ENCODE measurements around the gene G2E3. TPM values are rescaled to one million over a fixed set of nuclear protein-coding genes. Genes with fewer than 3 reads are reported as not detected.

G2E3 gene
- total RNA-seq, 1 donor from 2014 or later = 135 TPM

DNA sequence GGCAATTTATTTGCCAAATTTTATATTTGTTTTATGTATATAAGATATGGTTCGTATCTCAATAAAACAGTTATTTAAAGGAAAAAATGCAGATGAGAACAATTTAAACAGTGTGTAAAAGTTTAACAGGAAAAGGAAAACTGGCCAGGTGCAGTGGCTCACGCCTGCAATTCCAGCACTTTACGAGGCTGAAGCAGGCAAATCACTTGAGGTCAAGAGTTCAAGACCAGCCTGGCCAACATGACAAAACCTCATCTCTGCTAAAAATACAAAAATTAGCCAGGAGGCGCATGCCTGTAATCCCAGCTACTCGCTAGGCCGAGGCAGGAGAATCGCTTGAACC is 22.3 kb downstream of the G2E3 start:
- H3K27ac Mint-ChIP-seq = no peak overlapping the region

DNA sequence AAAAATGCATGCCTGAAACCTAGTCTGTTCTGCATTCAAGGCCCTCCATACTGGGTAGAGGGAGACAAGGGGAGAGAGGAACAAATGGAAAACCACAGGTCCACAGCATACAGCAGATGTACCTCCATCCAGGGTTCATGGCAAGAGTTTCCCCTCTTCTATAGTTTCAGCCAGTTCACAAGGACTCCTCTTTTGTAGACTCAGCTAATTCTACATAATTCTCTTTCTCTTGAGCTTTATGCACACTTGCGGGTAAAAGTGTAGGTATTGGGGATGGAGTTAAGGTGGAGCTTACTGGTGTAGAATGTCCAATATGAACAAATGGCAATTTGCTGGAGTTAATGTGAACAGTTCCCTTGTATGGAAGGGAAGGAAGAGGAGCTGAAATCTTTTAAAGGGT is 23.4 kb downstream of the G2E3 start:
- no peak overlapping the region for H3K4me3 ChIP-seq
- TF ChIP-seq, protein P1, sequence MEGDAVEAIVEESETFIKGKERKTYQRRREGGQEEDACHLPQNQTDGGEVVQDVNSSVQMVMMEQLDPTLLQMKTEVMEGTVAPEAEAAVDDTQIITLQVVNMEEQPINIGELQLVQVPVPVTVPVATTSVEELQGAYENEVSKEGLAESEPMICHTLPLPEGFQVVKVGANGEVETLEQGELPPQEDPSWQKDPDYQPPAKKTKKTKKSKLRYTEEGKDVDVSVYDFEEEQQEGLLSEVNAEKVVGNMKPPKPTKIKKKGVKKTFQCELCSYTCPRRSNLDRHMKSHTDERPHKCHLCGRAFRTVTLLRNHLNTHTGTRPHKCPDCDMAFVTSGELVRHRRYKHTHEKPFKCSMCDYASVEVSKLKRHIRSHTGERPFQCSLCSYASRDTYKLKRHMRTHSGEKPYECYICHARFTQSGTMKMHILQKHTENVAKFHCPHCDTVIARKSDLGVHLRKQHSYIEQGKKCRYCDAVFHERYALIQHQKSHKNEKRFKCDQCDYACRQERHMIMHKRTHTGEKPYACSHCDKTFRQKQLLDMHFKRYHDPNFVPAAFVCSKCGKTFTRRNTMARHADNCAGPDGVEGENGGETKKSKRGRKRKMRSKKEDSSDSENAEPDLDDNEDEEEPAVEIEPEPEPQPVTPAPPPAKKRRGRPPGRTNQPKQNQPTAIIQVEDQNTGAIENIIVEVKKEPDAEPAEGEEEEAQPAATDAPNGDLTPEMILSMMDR (IDR thresholded peaks at IDR 0.05) = no peak
- no peak for TF ChIP-seq EZH2 (IDR thresholded peaks at IDR 0.05)
- no peak for TF ChIP-seq EZH2phosphoT487 (IDR thresholded peaks at IDR 0.05)
- no peak overlapping the region for H2AFZ ChIP-seq (replicated peaks)
- H3F3A ChIP-seq (ENCODE audit: low read depth) = no peaks in the 10 kb centered on the region
- no peak overlapping the region for H3K27ac ChIP-seq
- H3K4me1 ChIP-seq = no peaks in the 10 kb centered on the region
- no peak overlapping the region for H3K9ac ChIP-seq
- peaks cover 64% of the 10 kb centered on the region for H3K9me3 Mint-ChIP-seq
- no peaks in the 10 kb centered on the region for H3K4me1 Mint-ChIP-seq
- peaks cover 100% of the 10 kb centered on the region for H3K79me2 ChIP-seq (ENCODE audit: low read depth)
- DNase-seq (ENCODE audit: low spot score) = no peak
- peaks cover 14% of the 10 kb centered on the region for H3K36me3 ChIP-seq
- H3K9me3 ChIP-seq (ENCODE audit: low read depth) = peaks cover 7% of the 10 kb centered on the region
- no peaks in the 10 kb centered on the region for H3K27me3 ChIP-seq
- H3K27me3 Mint-ChIP-seq (ENCODE audit: insufficient read depth, low read depth) = peaks cover 2% of the 10 kb centered on the region
- H3K27ac Mint-ChIP-seq = no peak overlapping the region
- H3K36me3 Mint-ChIP-seq = peaks cover 63% of the 10 kb centered on the region
- H3K4me2 ChIP-seq = no peak overlapping the region
- H4K20me1 ChIP-seq (ENCODE audit: low read depth) = peaks cover 34% of the 10 kb centered on the region
- H3K4me3 Mint-ChIP-seq = no peak overlapping the region

More for the DNA sequence above, 22.3 kb downstream of the G2E3 start:
- H3K27ac ChIP-seq = no peak overlapping the region
- no peaks in the 10 kb centered on the region for H3F3A ChIP-seq (ENCODE audit: low read depth)
- H3K4me1 ChIP-seq = no peaks in the 10 kb centered on the region
- no peak overlapping the region for H3K4me2 ChIP-seq
- Mint-ChIP-seq H3K4me1 (no peaks in the 10 kb centered on the region), H3K36me3 (peaks cover 66% of the 10 kb centered on the region), H3K4me3 (no peak overlapping the region), H3K27me3 (ENCODE audit: insufficient read depth, low read depth) (peaks cover 2% of the 10 kb centered on the region), H3K9me3 (peaks cover 69% of the 10 kb centered on the region)
- H3K36me3 ChIP-seq = peaks cover 14% of the 10 kb centered on the region
- no peak overlapping the region for H3K4me3 ChIP-seq
- TF ChIP-seq, protein P1 (IDR thresholded peaks at IDR 0.05) = no peak
- no peak for TF ChIP-seq EZH2phosphoT487 (IDR thresholded peaks at IDR 0.05)
- TF ChIP-seq EZH2 (IDR thresholded peaks at IDR 0.05) = no peak
- DNase-seq (ENCODE audit: low spot score) = no peak
- no peaks in the 10 kb centered on the region for H3K27me3 ChIP-seq
- peaks cover 7% of the 10 kb centered on the region for H3K9me3 ChIP-seq (ENCODE audit: low read depth)
- no peak overlapping the region for H2AFZ ChIP-seq (replicated peaks)
- H3K79me2 ChIP-seq (ENCODE audit: low read depth) = peaks cover 100% of the 10 kb centered on the region
- H3K9ac ChIP-seq = no peak overlapping the region
- peaks cover 44% of the 10 kb centered on the region for H4K20me1 ChIP-seq (ENCODE audit: low read depth)

DNA sequence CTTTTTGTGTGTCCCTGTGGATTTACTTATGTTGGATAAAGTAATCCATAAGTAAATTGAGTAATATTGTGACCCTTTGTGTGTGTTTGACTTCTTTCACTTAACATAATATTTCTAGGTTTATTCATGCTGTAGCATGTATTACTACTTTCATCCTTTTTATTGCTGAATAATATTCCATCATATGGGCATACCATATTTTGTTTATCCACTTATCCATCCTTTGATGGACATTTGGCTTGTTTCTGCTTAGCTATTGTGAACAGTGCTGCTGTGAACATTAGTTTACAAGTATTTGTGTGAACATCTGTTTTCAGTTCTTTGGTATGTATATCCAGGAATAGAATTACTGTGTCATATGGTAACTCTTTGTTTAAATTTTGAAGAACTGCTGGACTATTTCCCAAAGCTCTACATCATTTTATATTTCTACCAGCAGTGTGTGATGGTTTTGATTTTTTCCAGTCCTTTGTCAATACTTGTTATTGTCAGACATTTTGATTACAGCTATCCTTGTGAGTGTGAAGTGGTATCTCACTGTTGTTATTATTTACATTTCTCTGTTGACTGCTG is 25.2 kb downstream of the G2E3 start:
- H3K4me2 ChIP-seq = no peak overlapping the region
- Mint-ChIP-seq H3K4me1 (no peaks in the 10 kb centered on the region), H3K27ac (no peak overlapping the region), H3K4me3 (no peak overlapping the region), H3K27me3 (ENCODE audit: insufficient read depth, low read depth) (peaks cover 2% of the 10 kb centered on the region), H3K9me3 (peaks cover 50% of the 10 kb centered on the region), H3K36me3 (peaks cover 55% of the 10 kb centered on the region)
- H3K4me3 ChIP-seq = no peak overlapping the region
- peaks cover 100% of the 10 kb centered on the region for H3K79me2 ChIP-seq (ENCODE audit: low read depth)
- H3K4me1 ChIP-seq = no peaks in the 10 kb centered on the region
- no peak overlapping the region for H2AFZ ChIP-seq (replicated peaks)
- peaks cover 7% of the 10 kb centered on the region for H3K9me3 ChIP-seq (ENCODE audit: low read depth)
- H3K27ac ChIP-seq = no peak overlapping the region
- no peaks in the 10 kb centered on the region for H3K27me3 ChIP-seq
- DNase-seq (ENCODE audit: low spot score) = no peak
- peaks cover 39% of the 10 kb centered on the region for H4K20me1 ChIP-seq (ENCODE audit: low read depth)
- H3F3A ChIP-seq (ENCODE audit: low read depth) = no peaks in the 10 kb centered on the region
- H3K9ac ChIP-seq = no peak overlapping the region
- TF ChIP-seq EZH2 (IDR thresholded peaks at IDR 0.05) (no peak), EZH2phosphoT487 (IDR thresholded peaks at IDR 0.05) (no peak)
- TF ChIP-seq, protein P1 (IDR thresholded peaks at IDR 0.05) = no peak
- H3K36me3 ChIP-seq = peaks cover 22% of the 10 kb centered on the region

All from neural progenitor cell (in vitro differentiated cells).